ENCODE measurements around the gene ALDOC.
A peak's percentile ranks its signal among the peaks of the same experiment; 100 is the strongest.

ALDOC gene

DNA sequence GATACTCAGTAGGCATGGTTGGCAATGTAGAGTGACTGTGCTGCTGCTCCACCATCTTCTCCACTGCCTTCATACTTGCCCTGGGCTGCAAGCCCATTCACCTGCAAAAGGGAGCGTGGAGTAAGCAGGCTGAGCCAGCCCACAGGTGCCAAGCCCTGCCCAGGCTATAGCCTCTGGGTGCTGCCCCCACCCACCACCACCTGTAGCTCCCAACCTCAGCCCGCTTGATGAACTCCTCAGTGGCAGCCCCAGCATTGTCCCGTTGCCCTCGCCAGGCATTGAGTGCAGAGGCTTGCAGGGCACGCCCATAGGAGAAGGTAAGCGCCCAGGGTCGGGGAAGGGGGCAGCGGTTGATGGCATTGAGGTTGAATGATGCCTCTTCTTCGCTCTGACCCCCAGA lies 3.2 kb downstream of the ALDOC start:
- H3K27ac Mint-ChIP-seq, result no peak overlapping the region
- no peaks in the 10 kb centered on the region for H3K27me3 Mint-ChIP-seq (ENCODE audit: low read depth)
- peaks cover 11% of the 10 kb centered on the region for H3K36me3 Mint-ChIP-seq (ENCODE audit: low read depth)
- H3K9me3 Mint-ChIP-seq, result no peaks in the 10 kb centered on the region
- peaks cover 27% of the 10 kb centered on the region for H3K4me1 Mint-ChIP-seq
- TF ChIP-seq, protein P1, sequence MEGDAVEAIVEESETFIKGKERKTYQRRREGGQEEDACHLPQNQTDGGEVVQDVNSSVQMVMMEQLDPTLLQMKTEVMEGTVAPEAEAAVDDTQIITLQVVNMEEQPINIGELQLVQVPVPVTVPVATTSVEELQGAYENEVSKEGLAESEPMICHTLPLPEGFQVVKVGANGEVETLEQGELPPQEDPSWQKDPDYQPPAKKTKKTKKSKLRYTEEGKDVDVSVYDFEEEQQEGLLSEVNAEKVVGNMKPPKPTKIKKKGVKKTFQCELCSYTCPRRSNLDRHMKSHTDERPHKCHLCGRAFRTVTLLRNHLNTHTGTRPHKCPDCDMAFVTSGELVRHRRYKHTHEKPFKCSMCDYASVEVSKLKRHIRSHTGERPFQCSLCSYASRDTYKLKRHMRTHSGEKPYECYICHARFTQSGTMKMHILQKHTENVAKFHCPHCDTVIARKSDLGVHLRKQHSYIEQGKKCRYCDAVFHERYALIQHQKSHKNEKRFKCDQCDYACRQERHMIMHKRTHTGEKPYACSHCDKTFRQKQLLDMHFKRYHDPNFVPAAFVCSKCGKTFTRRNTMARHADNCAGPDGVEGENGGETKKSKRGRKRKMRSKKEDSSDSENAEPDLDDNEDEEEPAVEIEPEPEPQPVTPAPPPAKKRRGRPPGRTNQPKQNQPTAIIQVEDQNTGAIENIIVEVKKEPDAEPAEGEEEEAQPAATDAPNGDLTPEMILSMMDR (IDR thresholded peaks at IDR 0.05; ENCODE audit: unreplicated experiment in 3 of 3), result no peak
- H3K4me3 Mint-ChIP-seq, result no peak overlapping the region

DNA sequence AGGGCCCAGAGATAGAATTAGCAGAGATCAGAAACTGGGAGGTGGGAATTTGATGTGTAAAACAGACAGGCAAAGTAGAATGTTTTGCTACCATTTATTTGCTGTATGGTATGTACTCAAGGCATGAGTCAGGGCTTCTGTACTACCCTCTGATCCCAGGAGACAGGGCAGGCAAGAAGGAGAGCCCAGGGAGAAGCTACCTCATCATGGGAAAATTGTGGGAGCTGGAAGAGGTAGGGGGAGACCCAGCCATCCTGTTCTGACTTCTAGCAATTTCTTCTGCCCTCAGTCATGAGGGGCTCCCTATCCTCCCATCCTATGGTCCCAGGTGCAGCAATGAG lies 3.7 kb downstream of the ALDOC start:
- peak overlapping the region in 2 of 3 experiments; percentile 14 to 94 for H3K4me3 Mint-ChIP-seq
- H3K9me3 Mint-ChIP-seq, result no peaks in the 10 kb centered on the region

DNA sequence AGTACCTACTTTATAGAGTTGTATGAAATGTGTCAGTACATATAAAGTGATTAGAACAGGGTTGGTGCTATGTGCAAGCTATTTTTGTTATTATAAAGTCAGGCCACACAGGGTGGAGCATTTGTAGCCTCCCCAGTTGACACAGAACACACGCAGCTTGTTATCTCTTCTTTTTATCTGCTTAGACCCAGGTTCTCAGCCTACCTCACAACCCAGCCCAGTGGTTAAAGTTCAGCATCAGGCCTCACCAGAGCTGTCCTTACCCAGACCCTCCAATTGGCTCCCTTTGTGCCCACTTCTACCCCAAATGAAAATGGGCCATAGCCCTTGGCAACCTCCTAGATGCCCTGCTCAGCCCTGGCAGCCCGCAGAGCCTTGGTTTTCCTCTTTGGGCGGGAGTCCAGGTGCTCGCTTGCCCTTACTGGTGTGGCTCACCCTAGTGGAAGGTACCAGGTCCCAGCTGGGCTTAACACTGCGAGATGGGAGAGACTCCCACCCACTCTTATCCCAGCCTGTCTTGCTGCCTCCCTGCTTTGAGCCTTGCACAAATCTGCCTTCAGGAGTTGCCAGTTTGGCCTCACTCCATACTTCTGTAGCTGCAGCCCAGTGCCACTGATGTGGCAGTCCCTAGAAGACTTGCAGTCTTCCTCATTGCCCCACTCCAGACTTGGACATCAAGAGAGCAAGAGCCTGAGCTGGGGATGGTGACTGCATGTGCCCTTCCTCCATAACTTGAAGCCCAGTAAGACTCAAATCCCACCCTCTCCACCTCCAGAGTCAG lies 4.2 kb downstream of the ALDOC start:
- H3K27me3 Mint-ChIP-seq (ENCODE audit: low read depth), result no peaks in the 10 kb centered on the region
- H3K36me3 Mint-ChIP-seq (ENCODE audit: low read depth), result peaks cover 17% of the 10 kb centered on the region
- no peak overlapping the region for H3K27ac Mint-ChIP-seq
- TF ChIP-seq, protein P1 (IDR thresholded peaks at IDR 0.05; ENCODE audit: unreplicated experiment in 3 of 3), result no peak
- peak overlapping the region; percentile 94 to 99 (median 97) for H3K4me3 Mint-ChIP-seq
- peaks cover 27% of the 10 kb centered on the region for H3K4me1 Mint-ChIP-seq
- no peaks in the 10 kb centered on the region for H3K9me3 Mint-ChIP-seq

More for the DNA sequence above, 3.7 kb downstream of the ALDOC start:
- peaks cover 13% of the 10 kb centered on the region for H3K36me3 Mint-ChIP-seq (ENCODE audit: low read depth)
- no peaks in the 10 kb centered on the region for H3K27me3 Mint-ChIP-seq (ENCODE audit: low read depth)
- TF ChIP-seq, protein P1 (IDR thresholded peaks at IDR 0.05; ENCODE audit: unreplicated experiment in 3 of 3), result no peak
- no peak overlapping the region for H3K27ac Mint-ChIP-seq
- peaks cover 27% of the 10 kb centered on the region for H3K4me1 Mint-ChIP-seq

DNA sequence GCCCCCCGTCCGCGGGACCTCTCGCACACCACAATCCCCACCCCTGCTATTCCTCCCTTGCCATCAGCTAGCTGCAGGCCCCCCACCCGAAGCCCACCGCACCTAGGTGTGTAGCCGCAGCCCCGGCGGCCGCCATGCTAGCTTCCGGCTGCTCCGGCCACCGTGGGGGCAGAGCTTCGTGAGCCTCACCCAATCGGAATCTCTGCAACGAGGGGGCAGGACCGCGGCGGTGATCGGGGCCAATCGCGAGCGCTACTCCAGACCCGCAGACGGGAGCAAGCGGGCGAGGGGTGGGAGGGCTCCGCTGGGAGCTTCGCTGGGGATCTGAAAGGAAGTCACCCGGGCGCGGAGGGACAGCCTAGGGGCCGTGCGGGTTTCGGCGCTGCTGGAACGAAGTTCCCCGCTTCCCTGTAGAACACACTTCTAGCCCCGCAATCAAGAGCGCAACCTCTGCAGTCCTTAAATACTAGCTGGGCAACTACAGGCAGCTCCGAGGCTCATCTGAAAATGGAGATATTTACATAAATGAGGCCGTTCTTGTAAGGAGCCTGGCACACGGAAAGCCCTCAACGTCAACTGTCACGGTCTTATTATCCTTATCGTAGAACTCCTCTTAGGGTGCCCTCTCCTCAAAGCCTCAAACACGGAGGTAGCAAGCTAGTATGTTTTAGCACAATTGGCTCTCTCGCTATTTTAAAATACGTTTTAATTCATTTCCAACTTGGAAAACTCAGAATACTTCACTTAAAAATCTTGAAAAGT lies 5.2 kb downstream of the ALDOC start, which contains the start of gene PIGS:
TSS of gene PIGS (minus strand) at position 164 of the 762 bp plus-strand sequence. CDS start at position 136, 28 bp downstream.
- peaks cover 18% of the 10 kb centered on the region for H3K36me3 Mint-ChIP-seq (ENCODE audit: low read depth)
- peak within 1 kb of the TSS; percentile 94 to 99 (median 97) for H3K4me3 Mint-ChIP-seq
- TF ChIP-seq, protein P1 (IDR thresholded peaks at IDR 0.05; ENCODE audit: unreplicated experiment in 3 of 3), result no peak
- no peaks in the 10 kb centered on the region for H3K27me3 Mint-ChIP-seq (ENCODE audit: low read depth)
- H3K9me3 Mint-ChIP-seq, result no peaks in the 10 kb centered on the region
- peaks cover 27% of the 10 kb centered on the region for H3K4me1 Mint-ChIP-seq
- peak within 1 kb of the TSS; percentile 45 to 73 (median 66) for H3K27ac Mint-ChIP-seq

DNA sequence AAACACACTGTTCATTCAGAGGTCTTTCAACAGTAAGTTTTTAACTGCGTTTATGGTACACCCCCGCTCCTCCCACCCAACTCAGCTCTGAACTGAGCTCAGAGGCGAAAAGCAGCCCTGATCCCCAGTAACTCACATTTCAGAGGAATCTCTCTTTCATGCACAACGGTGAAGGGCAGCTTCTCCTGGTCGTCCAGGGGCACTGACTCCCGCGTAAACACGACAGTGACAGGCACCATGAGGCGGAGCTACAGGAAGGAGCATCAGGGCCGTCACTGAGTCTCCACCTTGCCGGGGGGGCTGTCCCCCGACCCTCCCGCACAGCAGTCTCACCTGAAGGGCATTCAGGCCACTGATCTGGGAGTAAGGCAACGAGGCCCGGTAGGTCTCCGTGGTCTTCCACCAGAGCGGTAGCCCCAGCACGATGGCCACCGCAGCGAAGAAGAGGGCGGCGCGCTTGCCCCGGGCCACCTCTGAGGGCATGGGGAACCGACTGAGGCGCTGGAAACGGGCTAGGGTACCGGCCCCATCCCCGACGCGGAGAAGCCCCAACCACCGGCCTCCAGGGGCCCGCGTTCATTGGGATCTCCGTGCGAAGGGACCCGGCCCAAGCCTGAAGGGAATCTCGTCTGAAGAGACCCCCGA lies 5.9 kb downstream of the ALDOC start:
- TF ChIP-seq, protein P1 (IDR thresholded peaks at IDR 0.05; ENCODE audit: unreplicated experiment in 3 of 3), result no peak
- Mint-ChIP-seq H3K27ac (peak overlapping the region; percentile 45 to 73 (median 66)), H3K4me3 (peak overlapping the region; percentile 94 to 99 (median 97)), H3K36me3 (ENCODE audit: low read depth) (peaks cover 18% of the 10 kb centered on the region), H3K9me3 (no peaks in the 10 kb centered on the region), H3K27me3 (ENCODE audit: low read depth) (no peaks in the 10 kb centered on the region), H3K4me1 (peaks cover 22% of the 10 kb centered on the region)

All from nephron (organoid).